Caco-2 (cell line): ENCODE measurements around the gene MLYCD. TPM values are rescaled to one million over a fixed set of nuclear protein-coding genes. Genes with fewer than 3 reads are reported as not detected.

Source experiments
- BruUV-seq: library from RNA; stranded (reverse); fragments of 400-500 nt; replicated peaks from 2 replicates; lab custom pipeline; 2021; lab: Mats Ljungman, UMichigan
- CTCF ChIA-PET: fragments of 300-600 bp; sonication (Branson Sonifier 250); formaldehyde crosslinking; loops from one replicate; lab custom pipeline; 2022; ENCODE audit warnings: antibody characterized with exemption; lab: Charles Lee
- POLR2A ChIA-PET: fragments of 300-600 bp; sonication (Branson Sonifier 250); formaldehyde crosslinking; loops from one replicate; lab custom pipeline; 2022; ENCODE audit warnings: antibody characterized with exemption; lab: Charles Lee
- DNase-seq, 2 experiments: peaks; one replicate each; pipeline versions ENCODE4 v3.0.0 to v3.0.0-alpha.2; 2020 to 2022
- H3K27me3 ChIP-seq: replicated peaks from 2 replicates; pipeline ENCODE4 v1.6.0; 2011; ENCODE audit warnings: low read length; ENCODE audit not compliant: control insufficient read depth, insufficient read depth
- H3K36me3 ChIP-seq: 2 replicates; pipeline ENCODE4 v1.5.1; 2011; ENCODE audit warnings: low read length; ENCODE audit not compliant: control insufficient read depth, insufficient read depth
- H3K4me1 ChIP-seq: fragments of 250-450 bp; sonication (Bioruptor Pico); 2 replicates; pipeline ENCODE4 v1.5.1; 2020; ENCODE audit warnings: mild to moderate bottlenecking
- H3K4me3 ChIP-seq: 2 replicates; pipeline ENCODE4 v1.5.1; 2011; ENCODE audit warnings: low read depth, mild to moderate bottlenecking, control low read depth, low read length
- H3K9me3 ChIP-seq: fragments of 250-450 bp; sonication (Bioruptor Pico); 2 replicates; pipeline ENCODE4 v1.5.1; 2020; ENCODE audit warnings: mild to moderate bottlenecking, moderate library complexity
- H3K27ac Mint-ChIP-seq: one replicate; pipeline ENCODE4 v1.8.0; 2022; ENCODE audit warnings: mixed read lengths; ENCODE audit not compliant: unreplicated experiment
- H3K27me3 Mint-ChIP-seq: one replicate; pipeline ENCODE4 v1.8.0; 2022; ENCODE audit warnings: mixed read lengths; ENCODE audit not compliant: insufficient read depth, unreplicated experiment
- H3K36me3 Mint-ChIP-seq: one replicate; pipeline ENCODE4 v1.8.0; 2022; ENCODE audit warnings: mild to moderate bottlenecking, mixed read lengths; ENCODE audit not compliant: insufficient read depth, unreplicated experiment
- H3K4me1 Mint-ChIP-seq: one replicate; pipeline ENCODE4 v1.8.0; 2022; ENCODE audit warnings: low read depth, mixed read lengths; ENCODE audit not compliant: unreplicated experiment
- H3K4me3 Mint-ChIP-seq: one replicate; pipeline ENCODE4 v1.8.0; 2022; ENCODE audit warnings: mild to moderate bottlenecking, moderate library complexity, mixed read lengths; ENCODE audit not compliant: unreplicated experiment
- H3K9me3 Mint-ChIP-seq: one replicate; pipeline ENCODE4 v1.8.0; 2022; ENCODE audit warnings: mixed read lengths; ENCODE audit not compliant: unreplicated experiment
- intact Hi-C: fragments of 100-400 bp; cut with micrococcal nuclease; formaldehyde crosslinking; loops from one replicate; pipeline ENCODE4 v1.10.0; 2022; ENCODE audit not compliant: unreplicated experiment
- total RNA-seq: library from RNA; stranded (reverse); gene quantifications from 2 replicates; pipeline ENCODE4 v1.2.3, GENCODE V29; 2022
- TF ChIP-seq, protein P1 (sequence below), 2 experiments: fragments of 200-600 bp in 1 of 2; IDR thresholded peaks; 1 replicate in 1 of 2; 2 replicates in 1 of 2; pipeline versions ENCODE4 v1.5.1 to v1.8.0; 2011 to 2022; ENCODE audit warnings: antibody characterized with exemption in 1 of 2, control low read depth in 1 of 2, inconsistent platforms in 1 of 2, low read depth in 1 of 2, low read length in 1 of 2, mild to moderate bottlenecking in 1 of 2, moderate library complexity in 1 of 2; ENCODE audit not compliant: insufficient read depth in 1 of 2, severe bottlenecking in 1 of 2, unreplicated experiment in 1 of 2

Gene MLYCD
- total RNA-seq, 1 experiment from 2014 or later: 8.7 TPM

DNA sequence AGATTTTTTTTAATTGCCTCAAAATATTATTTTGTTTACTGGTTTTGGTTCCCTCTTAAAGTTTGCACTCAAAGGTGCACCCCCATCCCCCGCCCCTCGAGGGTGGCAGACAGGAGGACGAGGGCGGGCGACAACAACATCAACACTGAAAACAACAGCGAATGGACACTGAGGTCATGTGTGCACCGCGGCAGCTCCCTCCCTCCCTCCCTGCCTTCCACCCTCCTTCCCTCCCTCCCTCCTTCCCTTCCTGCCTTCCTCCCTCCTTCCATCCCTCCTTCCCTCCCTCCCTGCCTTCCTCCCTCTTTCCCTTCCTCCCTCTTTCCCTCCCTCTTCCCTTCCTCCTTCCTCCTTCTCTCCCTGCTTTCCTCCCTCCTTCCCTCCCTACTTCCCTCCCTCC is 52.6 kb downstream of the MLYCD start:
- H3K9me3 Mint-ChIP-seq: no peaks in the 10 kb centered on the region
- no peak overlapping the region for H3K27ac Mint-ChIP-seq
- DNase-seq: no peak
- intact Hi-C loops: no loop called here
- no peak overlapping the region for H3K4me3 Mint-ChIP-seq
- H3K36me3 ChIP-seq: no peaks in the 10 kb centered on the region
- no peaks in the 10 kb centered on the region for H3K27me3 Mint-ChIP-seq
- H3K36me3 Mint-ChIP-seq: peaks cover 13% of the 10 kb centered on the region
- H3K4me1 Mint-ChIP-seq: peaks cover 12% of the 10 kb centered on the region
- ChIA-PET CTCF (no interaction called here), POLR2A (interaction anchor here (0.6 kb wide), 1 partner anchor 25 kb away, joined by 6 read pairs; no protein-coding TSS in a partner anchor)
- no peak overlapping the region for H3K4me3 ChIP-seq
- BruUV-seq: no TSS peak
- H3K27me3 ChIP-seq: no peaks in the 10 kb centered on the region
- no peaks in the 10 kb centered on the region for H3K9me3 ChIP-seq
- TF ChIP-seq, protein P1, sequence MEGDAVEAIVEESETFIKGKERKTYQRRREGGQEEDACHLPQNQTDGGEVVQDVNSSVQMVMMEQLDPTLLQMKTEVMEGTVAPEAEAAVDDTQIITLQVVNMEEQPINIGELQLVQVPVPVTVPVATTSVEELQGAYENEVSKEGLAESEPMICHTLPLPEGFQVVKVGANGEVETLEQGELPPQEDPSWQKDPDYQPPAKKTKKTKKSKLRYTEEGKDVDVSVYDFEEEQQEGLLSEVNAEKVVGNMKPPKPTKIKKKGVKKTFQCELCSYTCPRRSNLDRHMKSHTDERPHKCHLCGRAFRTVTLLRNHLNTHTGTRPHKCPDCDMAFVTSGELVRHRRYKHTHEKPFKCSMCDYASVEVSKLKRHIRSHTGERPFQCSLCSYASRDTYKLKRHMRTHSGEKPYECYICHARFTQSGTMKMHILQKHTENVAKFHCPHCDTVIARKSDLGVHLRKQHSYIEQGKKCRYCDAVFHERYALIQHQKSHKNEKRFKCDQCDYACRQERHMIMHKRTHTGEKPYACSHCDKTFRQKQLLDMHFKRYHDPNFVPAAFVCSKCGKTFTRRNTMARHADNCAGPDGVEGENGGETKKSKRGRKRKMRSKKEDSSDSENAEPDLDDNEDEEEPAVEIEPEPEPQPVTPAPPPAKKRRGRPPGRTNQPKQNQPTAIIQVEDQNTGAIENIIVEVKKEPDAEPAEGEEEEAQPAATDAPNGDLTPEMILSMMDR (IDR thresholded peaks at IDR 0.05; ENCODE audit: insufficient read depth in 1 of 2, low read depth in 1 of 2, low read length in 1 of 2, severe bottlenecking in 1 of 2, unreplicated experiment in 1 of 2): no peak
- H3K4me1 ChIP-seq: peaks cover 22% of the 10 kb centered on the region

DNA sequence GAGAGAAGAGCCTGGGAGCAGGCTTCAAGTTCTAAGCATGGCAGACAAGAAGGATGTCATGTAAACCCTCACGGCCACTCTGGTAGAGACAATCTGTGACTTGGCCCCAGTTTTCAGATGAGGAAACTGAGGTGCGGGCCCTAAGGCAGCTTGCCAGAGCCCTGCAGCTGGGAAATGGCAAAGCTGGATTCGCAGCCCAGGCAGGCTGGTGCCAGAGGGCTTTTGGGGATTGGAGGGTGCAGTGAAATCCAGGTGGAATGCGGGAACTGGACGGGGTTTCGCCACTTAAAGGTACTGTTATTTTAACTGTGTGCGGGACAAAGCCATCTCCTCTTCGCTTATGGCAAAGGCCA is 53.6 kb downstream of the MLYCD start:
- POLR2A ChIA-PET: interaction anchor here (2.9 kb wide), 1 partner anchor 24 kb away, joined by 31 read pairs; no protein-coding TSS in a partner anchor
- TSS peak; percentile 62 for BruUV-seq
- TF ChIP-seq, protein P1 (IDR thresholded peaks at IDR 0.05; ENCODE audit: insufficient read depth in 1 of 2, low read depth in 1 of 2, low read length in 1 of 2, severe bottlenecking in 1 of 2, unreplicated experiment in 1 of 2): no peak
- no peak for DNase-seq
- CTCF ChIA-PET: no interaction called here
- peaks cover 19% of the 10 kb centered on the region for H3K36me3 Mint-ChIP-seq
- H3K4me1 Mint-ChIP-seq: peaks cover 12% of the 10 kb centered on the region
- intact Hi-C loops: no loop called here
- H3K27me3 Mint-ChIP-seq: no peaks in the 10 kb centered on the region
- no peaks in the 10 kb centered on the region for H3K9me3 ChIP-seq
- peak overlapping the region; percentile 94 for H3K27ac Mint-ChIP-seq
- H3K4me1 ChIP-seq: peaks cover 22% of the 10 kb centered on the region
- H3K36me3 ChIP-seq: no peaks in the 10 kb centered on the region
- H3K9me3 Mint-ChIP-seq: no peaks in the 10 kb centered on the region
- H3K27me3 ChIP-seq: no peaks in the 10 kb centered on the region
- H3K4me3 Mint-ChIP-seq: peak overlapping the region; percentile 94
- H3K4me3 ChIP-seq: peak overlapping the region; percentile 68

DNA sequence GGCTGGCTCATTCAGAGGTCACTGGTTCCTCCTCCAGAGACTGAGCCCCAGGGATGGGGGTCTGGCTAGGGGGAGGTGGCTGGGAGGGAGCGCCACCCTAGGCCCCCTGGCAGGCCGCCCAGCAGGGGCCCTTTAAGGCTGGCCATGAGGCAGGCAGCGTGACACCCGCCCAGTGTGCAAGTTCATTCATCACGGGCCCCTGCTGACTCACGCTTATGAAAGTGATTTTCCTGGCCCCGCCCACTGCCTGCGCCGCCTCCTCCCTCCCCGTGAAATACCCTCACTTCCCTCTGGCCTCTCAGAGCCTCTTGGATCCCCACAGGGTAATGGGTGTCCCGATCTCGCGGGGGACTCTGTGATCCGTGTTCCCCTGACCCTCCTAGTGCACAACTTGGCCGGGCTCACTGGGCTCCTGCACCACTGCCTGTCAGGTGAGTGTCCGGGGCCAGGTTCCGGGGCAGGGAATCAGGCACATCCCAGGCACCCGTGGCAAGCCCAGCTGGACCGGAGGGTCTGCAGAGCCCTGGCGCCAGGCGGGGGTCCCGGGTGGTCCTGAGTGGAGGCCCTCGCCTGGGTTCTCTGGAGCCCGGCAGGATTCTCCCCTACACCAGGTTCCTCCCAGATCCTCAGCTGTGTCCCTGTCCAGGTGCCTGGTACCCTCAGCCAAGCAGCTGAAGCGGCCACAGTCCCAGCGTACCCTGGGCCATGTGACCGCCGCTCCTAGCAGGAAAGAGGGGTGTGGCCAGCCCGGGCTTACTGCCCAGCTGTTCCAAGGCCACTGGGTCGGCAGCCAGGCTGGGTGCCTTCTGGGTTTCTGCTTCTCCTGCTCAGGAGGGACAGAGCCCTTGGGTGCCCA is 54.3 kb downstream of the MLYCD start, which contains the start of gene OSGIN1:
OSGIN1 (plus strand) TSS at position 301 of the 856 bp plus-strand sequence. CDS start 4,432 bp downstream, outside the sequence.
- TF ChIP-seq, protein P1 (IDR thresholded peaks at IDR 0.05; ENCODE audit: insufficient read depth in 1 of 2, low read depth in 1 of 2, low read length in 1 of 2, severe bottlenecking in 1 of 2, unreplicated experiment in 1 of 2): no peak
- H3K36me3 Mint-ChIP-seq: peaks cover 21% of the 10 kb centered on the region
- Histone ChIP-seq H3K4me1 (peaks cover 22% of the 10 kb centered on the region), H3K27me3 (no peaks in the 10 kb centered on the region), H3K9me3 (no peaks in the 10 kb centered on the region), H3K4me3 (peak within 1 kb of the TSS; percentile 68), H3K36me3 (no peaks in the 10 kb centered on the region)
- H3K27ac Mint-ChIP-seq: peak within 1 kb of the TSS; percentile 94
- peaks cover 12% of the 10 kb centered on the region for H3K4me1 Mint-ChIP-seq
- peak; percentile 92 for DNase-seq
- H3K4me3 Mint-ChIP-seq: peak within 1 kb of the TSS; percentile 94
- no peaks in the 10 kb centered on the region for H3K9me3 Mint-ChIP-seq
- H3K27me3 Mint-ChIP-seq: no peaks in the 10 kb centered on the region
- intact Hi-C loops: loop anchor here (1.0 kb wide), 2 partner anchors 27 to 54 kb away; partner anchors contain the start of gene MLYCD
- BruUV-seq: no TSS peak
- ChIA-PET POLR2A (interaction anchor here (1.3 to 2.9 kb wide), 2 partner anchors 25 to 54 kb away, joined by 6 to 31 read pairs; partner anchors contain the start of gene MLYCD), CTCF (interaction anchor here (0.7 to 2.4 kb wide), 12 partner anchors 10 to 219 kb away, joined by 3 to 44 read pairs (median 5); partner anchors contain the start of gene SLC38A8)
